NB4 (cell line): ENCODE data around the gene MYORG.

Source experiments
- DNase-seq: peaks from one replicate; pipeline ENCODE4 v3.0.0; 2010; ENCODE audit warnings: low read depth
- H3K4me3 ChIP-seq: one replicate; pipeline ENCODE4 v1.5.1; 2011; ENCODE audit warnings: mild to moderate bottlenecking, low read depth, low read length, moderate library complexity
- MYC ChIP-seq: IDR thresholded peaks from 2 replicates; pipeline ENCODE4 v1.6.1; 2011; ENCODE audit warnings: low read depth, low read length
- POLR2A ChIP-seq: IDR thresholded peaks from 2 replicates; pipeline ENCODE4 v1.6.1; 2011; ENCODE audit warnings: mild to moderate bottlenecking; ENCODE audit not compliant: insufficient read length; ENCODE audit errors: extremely low read depth
- TF ChIP-seq, protein P1 (sequence below): IDR thresholded peaks from 2 replicates; pipeline ENCODE4 v1.6.1; 2011; ENCODE audit warnings: low read depth, low read length
- TF ChIP-seq, protein P2 (sequence below): IDR thresholded peaks from one replicate; pipeline ENCODE4 v1.5.1; 2012; ENCODE audit warnings: low read depth, low read length

The MYORG gene

GRCh38 chr9:34382054-34382453 lies 5.4 kb upstream of the MYORG start:
- TF ChIP-seq, protein P1, sequence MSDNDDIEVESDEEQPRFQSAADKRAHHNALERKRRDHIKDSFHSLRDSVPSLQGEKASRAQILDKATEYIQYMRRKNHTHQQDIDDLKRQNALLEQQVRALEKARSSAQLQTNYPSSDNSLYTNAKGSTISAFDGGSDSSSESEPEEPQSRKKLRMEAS, result no peak
- TF ChIP-seq MYC, result no peak
- TF ChIP-seq, protein P2, sequence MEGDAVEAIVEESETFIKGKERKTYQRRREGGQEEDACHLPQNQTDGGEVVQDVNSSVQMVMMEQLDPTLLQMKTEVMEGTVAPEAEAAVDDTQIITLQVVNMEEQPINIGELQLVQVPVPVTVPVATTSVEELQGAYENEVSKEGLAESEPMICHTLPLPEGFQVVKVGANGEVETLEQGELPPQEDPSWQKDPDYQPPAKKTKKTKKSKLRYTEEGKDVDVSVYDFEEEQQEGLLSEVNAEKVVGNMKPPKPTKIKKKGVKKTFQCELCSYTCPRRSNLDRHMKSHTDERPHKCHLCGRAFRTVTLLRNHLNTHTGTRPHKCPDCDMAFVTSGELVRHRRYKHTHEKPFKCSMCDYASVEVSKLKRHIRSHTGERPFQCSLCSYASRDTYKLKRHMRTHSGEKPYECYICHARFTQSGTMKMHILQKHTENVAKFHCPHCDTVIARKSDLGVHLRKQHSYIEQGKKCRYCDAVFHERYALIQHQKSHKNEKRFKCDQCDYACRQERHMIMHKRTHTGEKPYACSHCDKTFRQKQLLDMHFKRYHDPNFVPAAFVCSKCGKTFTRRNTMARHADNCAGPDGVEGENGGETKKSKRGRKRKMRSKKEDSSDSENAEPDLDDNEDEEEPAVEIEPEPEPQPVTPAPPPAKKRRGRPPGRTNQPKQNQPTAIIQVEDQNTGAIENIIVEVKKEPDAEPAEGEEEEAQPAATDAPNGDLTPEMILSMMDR, result no peak
- no peak for TF ChIP-seq POLR2A
- H3K4me3 ChIP-seq, result no peak overlapping the region
- DNase-seq, result no peak

- no peak for DNase-seq
- no peak overlapping the region for H3K4me3 ChIP-seq
- TF ChIP-seq, protein P2, result no peak
Measured at GRCh38 chr9:34381323-34381722, 4.6 kb upstream of the MYORG start.

- DNase-seq, result peak; percentile 95
- TF ChIP-seq, protein P2, result no peak
- peak; percentile 70 for TF ChIP-seq POLR2A
- TF ChIP-seq, protein P1, result peak; percentile 82
- TF ChIP-seq MYC, result peak; percentile 63; the same call in 1 of the 2 replicates
- no peak overlapping the region for H3K4me3 ChIP-seq
Measured at GRCh38 chr9:34380511-34381315, 4.0 kb upstream of the MYORG start.

GRCh38 chr9:34380034-34380510 lies 3.4 kb upstream of the MYORG start:
- peak; percentile 30 for DNase-seq
- no peak overlapping the region for H3K4me3 ChIP-seq
- TF ChIP-seq MYC (no peak), POLR2A (no peak)
- TF ChIP-seq, protein P2, result no peak
- TF ChIP-seq, protein P1, result no peak

DNA sequence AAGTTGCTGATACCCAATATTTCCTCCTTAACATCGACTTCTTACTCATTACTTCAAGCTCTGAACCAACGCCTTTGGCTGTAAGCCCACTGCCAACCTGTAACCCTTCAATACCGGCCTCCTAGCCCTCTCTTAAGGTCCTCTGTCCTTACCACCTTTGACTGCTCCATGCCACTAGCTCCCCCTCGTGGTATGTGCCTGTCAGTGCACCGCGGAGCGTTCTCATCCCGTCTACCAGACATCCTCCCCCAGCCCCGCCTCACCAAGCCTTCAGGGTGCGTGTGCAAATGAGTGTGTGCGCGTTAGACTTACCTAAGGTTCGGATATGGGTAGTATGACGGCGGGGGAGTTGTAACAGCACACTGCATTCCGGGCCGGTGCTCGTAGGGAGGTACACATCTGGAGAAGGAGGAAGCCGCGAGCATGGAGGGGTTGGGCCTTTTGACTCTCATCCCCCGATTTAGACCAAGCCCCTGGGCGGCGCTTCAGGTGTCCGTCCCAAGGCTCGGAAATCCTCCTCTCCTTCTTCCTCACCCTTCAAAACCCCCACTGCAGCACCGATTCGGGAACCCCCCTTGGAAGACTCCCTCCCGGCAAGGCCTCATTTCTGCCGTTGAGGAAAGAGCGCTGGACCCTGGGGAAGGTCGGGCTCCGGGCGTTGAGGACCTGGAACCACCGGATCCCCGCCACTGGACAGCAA lies 2.8 kb upstream of the MYORG start:
- H3K4me3 ChIP-seq, result no peak overlapping the region
- peak; percentile 95 for DNase-seq
- TF ChIP-seq POLR2A, result no peak
- TF ChIP-seq MYC, result peak; percentile 78
- TF ChIP-seq, protein P2, result peak; percentile 100
- TF ChIP-seq, protein P1, result peak; percentile 90
